Stimulated activated CD8-positive, alpha-beta memory T cell treated with anti-CD3 and anti-CD28 coated beads, Interleukin-12 subunit alpha, Interleukin-12 subunit beta, amount 100 ng/mL, for 24 hours (primary cell): ENCODE results near the gene OS9.

Experiments used
- DNase-seq: peaks from one replicate; pipeline ENCODE4 v3.0.0-alpha.2; 2020; ENCODE audit errors: extremely low read depth

OS9 gene

DNA sequence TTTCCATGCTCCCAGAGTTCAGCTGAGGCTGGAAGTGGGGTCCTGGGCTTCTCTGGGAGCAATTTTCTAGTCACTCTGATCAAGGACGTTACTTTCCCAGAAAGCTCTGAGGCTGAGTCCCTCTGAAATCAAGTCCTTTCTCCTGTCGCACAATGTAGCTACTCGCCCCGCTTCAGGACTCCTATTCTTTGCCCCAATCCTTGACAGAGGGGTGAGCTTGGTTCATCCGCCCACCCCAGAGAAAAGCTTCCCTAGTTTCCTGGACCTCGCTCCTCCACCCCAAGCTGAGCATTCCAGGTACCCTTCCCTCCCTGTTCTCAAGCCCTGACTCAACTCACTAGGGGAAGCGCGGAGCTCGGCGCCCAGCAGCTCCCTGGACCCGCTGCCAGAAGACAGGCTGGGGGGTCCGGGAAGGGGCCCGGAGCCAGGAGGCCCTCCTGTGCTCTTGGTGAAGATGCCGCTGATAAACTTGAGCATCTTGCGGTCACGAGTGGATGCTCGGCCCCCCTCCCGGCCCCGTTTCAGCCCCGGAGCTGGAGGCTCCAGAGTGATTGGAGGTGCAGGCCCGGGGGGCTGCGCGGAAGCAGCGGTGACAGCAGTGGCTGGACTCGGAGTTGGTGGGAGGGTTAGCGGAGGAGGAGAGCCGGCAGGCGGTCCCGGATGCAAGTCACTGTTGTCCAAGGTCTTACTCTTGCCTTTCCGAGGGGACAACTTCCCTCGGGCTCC, 43.0 kb downstream of the OS9 start:
- DNase-seq, result no peak

DNA sequence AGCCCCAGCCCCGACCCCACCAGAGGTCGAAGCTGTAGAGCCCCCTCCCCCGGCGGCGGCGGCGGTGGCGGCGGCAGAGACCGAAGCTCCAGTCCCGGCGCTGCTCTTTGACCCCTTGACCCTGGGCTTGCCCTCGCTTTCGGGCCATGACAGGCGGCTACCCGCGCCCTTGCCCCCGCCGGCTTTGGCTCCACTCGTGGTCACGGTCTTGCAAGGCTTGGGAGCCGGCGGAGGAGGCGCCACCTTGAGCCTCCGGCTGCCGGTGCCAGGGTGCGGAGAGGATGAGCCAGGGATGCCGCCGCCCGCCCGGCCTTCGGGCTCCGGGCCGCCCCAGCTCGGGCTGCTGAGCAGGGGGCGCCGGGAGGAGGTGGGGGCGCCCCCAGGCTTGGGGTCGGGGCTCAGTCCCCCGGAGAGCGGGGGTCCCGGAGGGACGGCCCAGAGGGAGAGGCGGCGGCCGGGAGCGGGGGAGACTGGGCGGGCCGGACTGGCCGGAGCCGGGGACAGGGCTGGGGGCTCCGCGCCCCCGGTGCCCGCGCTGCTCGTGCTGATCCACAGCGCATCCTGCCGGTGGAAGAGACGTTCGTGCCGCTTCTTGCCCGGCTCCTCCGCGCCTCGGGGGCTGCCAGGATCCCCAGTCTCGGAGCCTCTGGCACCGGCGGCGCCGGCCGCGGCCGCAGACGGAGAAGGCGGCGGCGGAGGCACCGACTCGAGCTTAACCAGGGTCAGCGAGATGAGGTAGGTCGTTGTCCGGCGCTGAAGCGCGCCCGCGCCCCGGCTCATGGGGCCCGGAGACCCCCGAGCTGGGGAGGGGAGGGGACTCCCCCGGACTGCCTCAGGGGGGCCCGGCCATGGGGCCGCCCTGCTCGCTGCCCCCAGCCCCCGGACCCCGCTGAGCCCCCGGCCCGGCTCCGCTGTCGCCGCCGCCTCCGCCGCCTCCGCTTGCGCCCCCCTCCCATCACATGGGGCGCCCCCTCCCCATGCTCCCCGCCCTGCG, 43.8 kb downstream of the OS9 start:
- no peak for DNase-seq

DNA sequence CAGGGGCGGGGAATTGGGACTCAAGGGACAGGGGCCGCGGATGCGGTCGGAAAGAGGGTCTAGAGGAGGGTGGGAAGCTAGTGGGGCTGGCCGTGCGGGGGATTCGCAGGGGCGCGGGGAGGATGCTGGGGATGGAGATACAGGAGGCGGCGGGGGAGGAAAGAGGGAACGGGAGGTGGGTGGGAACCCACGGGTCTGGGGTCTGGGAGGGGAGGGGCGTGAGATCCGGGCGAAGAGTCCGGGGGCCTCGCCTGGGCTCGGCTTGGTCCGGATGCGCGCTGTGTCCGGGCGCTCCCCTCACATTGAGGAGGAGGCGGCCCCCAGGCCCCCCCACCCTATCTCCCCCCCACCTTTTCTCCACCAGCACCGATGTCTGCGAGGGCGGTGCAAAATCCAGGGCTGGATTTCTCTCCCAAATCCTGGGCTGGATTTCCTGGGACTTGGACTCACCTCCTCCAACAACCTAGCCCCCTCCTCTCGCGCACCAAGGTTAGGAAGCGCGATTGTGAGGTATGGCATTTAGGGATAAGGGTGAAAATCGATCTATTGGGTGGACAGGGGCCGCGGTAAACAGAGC, 44.8 kb downstream of the OS9 start, which contains the start of gene AGAP2:
AGAP2 (minus strand) TSS at position 82 of the 577 bp plus-strand sequence. CDS start 496 bp downstream, outside the sequence.
- no peak for DNase-seq

DNA sequence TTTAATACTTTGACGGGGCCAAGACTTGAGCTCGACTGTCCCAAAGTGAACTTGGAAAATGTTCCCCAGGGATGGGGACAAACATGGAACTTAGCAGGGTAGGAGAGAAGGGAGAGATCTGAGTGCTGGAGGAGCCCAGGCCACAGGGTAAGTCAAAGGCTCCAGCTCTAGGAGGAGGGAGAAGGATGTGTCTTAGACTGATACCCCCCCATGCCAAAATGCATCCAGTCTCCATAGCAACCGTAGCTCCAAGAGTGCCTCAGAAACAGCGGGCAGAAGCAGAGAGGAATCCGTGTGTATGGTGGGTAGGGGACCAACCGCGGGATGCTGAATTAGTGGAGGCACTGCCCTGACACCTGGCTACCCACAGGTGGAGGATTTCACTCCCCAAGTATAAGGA, 45.5 kb downstream of the OS9 start:
- no peak for DNase-seq

DNA sequence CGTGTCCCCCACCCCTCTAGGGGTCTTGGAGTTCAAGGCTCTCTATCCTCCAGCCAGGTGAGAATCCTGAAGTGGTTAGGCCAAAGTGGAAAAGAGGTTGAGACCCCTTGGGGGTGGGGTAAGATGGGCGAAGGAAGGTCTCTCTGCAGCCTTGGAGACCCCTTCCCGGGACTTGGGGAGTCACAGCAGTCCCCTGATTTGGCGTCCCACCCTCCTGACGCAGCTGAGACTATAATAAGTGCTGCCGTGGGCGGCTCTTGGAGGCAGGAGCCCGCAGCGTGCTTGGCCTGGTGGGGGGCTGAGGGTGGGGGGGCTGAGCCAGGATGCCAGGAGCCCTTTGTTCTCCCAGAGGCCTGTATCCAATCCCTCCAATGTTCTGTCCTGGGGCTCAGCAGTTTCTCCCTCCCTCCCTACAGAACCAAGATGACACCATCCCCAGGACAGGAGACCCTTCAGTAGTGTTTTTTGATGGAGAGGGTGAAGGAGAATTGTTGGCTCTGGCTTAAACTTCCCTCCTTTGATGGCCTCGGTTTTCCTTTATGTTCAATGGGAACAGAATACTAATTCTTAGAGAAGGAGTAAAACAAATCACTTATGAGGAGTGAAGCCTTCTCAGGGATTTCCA, 46.1 kb downstream of the OS9 start:
- no peak for DNase-seq

DNA sequence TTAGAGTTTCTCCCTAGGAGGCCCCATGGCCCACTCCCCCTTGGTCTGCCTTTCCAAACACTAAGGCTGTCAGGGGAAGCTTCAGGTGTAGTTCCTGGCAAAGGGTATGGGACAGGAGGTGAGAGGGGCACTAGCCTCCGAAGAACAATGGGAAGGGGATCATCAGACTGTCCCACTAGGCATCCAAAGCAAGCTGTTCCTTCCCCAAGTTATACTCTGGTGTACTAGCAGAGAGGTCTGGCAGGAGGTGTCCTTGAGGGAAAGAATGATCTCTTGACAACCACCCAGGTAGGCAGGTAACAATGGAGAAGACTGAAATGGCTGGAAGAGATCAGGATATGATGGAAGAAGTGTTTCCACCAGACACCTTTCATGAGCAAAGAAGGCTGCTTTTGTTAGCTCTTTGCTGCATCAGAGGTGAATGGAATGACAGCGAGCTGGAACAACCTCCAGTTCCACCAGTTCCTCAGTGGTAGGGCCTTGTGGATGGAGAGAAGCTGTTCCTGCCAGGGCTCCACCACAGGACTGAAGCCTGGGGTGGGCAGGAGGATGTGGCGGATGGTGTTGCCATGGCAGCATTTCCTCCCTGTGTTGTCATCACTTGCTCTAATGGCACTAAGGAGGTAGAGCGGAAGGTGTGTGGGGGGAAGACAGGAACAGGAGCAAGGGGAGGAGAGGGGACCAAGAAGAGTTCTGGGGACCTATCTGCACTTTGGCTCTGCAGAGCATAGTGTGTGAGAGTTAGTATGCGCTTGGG, 46.9 kb downstream of the OS9 start:
- DNase-seq, result no peak

DNA sequence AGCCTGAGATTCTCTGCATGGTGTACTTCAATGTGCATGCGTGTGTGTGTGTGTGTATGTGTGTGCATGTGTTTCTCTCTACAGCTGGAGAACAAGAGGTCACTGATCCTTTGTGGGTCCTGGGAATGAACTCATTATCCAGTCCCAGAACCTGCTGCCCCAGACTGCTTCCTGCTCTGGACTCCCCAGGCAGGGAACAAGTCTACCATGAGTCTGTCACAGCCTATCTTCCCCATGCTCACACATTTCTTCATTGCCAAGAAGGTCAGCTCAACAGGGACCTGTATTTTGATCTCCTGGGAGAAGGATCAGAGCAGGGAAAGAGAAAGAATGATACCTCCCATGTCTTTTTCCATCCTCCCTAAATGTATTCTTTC, 47.5 kb downstream of the OS9 start:
- no peak for DNase-seq

DNA sequence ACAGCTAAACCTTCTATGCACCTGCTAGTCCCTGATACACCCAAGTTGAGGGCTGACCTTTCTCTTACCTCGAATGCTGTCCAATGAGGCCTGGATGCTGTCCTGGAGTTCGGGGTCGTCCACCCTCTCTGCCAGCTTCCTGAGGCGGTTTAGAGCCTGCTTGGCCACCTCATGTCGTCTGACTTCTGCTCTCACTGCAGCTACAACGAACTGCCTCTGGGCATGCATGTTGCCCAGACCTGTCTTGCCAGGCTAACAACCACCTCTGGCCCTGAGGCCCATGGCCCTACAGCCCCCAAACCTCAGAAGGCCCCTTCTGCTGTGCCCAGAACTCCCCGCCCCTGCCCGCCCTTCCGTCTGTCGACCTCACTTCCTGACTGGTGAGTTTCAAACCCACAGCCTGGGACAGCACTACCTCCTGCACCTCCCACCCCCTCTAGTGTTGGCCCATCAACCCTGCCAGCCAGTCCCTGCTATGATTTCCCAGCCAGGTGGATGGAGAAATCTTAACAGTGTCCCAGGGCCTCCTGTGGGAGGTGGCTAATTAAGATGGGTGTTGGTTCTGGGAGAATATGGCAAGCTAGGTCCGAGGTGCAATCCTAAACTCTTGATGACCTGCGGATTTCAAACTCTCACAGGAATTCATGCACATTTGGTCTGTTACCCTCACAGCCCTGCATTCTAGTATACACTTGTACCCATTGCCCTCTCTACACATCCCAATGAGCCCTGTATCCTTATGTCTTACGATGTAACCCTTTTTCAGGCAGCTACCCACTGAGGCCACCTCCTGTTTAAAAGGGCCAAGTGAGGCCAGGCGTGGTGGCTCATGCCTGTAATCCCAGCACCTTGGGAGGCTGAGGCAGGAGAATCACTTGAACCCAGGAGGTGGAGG, 48.2 kb downstream of the OS9 start:
- DNase-seq, result no peak

DNA sequence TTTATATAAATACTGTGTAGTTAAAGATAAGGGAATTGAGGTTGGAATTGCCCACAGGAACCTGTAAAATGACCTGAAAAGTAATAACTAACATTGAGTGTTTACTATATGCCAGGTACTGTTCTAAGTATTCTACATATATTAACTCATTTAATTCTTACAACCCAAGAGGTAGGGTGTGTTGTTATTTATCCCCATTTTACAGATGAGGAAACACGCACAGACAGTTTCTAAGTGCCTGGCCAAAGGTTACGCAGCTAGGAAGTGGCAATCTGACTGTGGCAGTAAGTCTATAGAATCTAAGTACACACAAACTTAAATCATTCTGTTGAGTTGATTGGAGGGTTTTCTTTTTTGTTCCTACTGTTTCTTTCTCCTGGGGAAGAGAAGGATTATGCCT, 49.8 kb downstream of the OS9 start:
- no peak for DNase-seq

DNA sequence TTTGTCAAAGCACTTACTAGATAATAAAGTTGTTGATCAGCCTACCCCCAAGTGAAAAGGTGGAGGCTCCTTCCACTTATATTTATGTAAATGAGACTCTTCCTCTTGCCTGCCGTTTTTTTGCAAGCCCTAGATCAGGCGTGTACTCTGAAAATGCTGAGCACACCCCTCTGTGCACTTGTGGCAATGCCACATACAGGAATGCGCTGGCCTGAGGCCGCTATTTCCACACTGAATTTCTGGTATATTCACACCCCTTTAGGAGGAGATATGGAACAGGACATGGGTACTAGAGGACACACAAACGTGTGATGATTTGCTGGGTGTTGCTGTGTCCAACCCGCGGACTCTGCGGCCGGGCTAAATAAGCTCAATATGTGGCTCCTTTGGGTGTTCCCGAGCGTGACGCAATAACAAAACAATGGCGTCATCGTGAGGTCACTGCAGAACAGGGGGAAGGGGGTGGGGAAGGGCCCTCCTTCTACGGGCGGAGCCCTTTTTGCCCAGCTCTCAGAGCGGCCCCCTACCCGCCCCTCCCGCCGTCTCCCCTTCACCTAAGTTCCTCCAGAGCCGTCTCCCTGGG, 50.4 kb downstream of the OS9 start:
- no peak for DNase-seq

DNA sequence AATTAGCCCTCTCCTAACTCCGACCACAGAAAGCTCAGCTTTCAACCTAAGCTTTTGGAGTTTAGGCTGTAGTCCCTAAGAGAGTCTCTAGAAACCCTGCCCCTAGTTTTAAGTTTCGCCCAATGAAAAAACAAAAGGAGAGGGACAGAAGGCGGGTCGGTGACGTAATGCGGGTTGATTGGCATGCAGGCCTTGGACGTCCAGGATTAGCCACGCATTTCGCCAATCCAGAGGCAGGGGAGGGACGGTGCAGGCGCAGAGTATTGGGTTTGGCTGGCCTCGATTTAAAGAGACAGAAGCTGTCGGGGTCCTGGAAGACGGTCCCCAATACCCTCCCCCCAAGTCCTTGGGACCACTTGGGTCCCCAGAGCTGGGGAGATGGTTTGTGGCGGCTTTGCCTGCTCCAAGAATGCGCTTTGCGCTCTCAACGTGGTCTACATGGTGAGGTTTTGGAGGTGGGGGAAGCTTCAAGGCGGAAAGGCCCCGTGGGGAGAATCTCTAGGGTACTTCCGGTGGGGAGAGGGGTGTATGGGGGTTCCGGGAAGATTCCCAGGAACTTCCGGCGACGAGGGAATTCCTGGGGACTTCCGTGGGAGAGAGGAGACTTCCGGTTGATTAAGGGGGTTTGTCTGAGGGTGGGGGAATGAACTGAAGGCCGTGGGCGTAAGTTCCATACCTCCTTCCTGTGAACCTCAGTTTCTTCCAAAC, 51.0 kb downstream of the OS9 start, which contains the start of gene TSPAN31:
TSPAN31 (plus strand) TSS at position 263 of the 708 bp plus-strand sequence; CDS start at position 379, 116 bp downstream.
- DNase-seq, result peak; percentile 86

DNA sequence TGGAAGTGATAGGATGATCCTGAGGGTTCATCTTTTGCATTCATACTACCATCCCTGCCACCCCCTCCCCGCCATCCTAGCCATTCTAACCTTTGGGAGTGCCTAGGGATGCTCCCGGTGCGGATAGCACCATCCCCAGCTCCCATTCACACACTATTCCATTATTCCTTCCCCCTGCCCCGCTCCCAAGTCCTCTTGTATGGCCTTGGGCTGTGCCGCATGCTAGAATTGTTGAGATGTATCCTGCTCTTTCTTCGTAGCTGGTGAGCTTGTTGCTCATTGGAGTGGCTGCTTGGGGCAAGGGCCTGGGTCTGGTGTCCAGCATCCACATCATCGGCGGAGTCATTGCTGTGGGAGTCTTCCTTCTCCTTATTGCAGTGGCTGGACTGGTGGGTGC, 51.6 kb downstream of the OS9 start:
- DNase-seq, result no peak

DNA sequence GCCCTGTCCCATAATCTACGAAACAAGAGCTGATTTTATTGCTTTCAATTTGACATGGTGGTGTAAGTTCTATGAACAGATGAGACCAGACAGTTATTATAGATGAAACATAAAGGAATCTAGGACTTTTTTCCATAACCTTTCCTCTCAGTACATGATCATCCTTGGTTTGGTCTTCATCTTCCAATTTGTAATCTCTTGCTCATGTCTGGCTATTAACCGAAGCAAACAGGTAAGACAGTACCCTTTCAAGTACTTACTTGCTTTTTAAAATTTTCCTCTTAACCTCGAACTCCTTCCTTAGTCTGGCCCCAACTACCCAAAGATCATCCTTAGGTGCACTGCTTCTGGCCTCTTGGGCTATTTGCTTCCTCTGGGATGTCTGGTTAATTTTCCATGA, 52.1 kb downstream of the OS9 start:
- no peak for DNase-seq

DNA sequence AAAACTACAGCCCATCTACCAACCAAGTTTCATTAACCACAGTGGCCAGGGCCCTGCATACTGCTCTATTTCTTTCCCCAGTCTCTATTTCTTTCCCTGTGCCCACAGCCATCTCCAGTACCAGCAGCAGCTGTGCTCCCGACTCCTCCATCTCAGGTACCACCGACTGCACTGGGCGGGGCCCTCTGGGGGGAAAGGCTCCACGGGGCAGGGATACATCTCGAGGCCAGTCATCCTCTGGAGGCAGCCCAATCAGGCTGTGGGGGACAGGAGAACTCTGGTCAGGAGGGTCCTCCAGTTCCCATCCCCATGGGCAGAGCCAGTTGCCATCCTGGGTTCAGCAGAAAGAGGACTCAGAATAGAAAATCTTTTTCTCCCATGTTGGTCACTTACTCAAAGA, 55.1 kb downstream of the OS9 start:
- no peak for DNase-seq

DNA sequence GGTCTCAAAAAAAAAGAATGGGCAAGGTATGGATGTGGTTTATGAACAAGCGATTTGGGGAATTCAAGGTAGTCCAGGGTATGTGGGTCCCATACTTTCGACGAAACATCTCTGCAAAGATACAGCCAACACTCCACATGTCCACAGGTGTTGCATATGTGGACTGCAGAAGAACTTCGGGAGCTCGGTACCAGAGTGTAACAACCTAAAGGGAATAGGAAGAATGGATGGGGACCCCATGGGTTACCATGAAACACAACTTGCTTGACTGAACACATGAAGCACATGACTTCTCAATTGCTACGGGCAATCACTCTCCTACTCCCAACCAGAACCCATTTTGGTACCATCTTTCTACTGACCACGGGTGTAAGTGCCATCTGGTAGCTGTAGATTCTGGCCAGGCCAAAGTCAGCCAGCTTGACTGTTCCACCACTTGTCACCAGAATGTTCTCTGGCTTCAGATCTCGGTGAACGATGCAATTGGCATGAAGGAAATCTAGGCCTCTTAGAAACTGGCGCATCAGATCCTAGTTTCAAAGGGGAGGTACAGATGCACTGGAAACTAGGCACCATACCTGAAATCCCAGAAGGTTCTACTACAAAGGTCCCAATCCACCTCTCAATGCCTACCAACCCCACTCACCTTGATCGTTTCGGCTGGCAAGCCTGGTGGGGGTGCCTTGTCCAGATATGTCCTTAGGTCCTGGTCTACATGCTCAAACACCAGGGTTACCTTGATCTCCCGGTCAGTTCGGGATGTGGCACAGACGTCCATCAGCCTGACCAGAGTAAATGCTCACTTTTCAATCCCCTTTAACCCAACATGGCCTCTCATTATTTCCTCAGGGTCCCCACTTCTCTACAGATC, 56.9 kb downstream of the OS9 start:
- no peak for DNase-seq

DNA sequence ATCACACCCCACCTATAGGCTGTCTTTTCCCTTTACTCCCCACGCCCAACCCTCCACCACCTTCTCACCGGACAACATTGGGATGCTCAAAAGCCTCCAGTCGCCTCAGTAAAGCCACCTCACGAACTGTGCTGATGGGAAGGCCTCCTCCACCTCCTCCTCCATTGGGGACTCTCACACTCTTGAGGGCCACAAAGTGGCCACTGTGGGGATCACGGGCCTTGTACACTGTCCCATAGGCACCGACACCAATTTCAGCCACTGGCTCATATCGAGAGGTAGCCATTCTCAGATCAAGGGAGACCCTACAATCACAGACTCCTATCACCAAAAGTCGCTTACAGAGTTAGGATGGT, 57.5 kb downstream of the OS9 start:
- DNase-seq, result no peak

DNA sequence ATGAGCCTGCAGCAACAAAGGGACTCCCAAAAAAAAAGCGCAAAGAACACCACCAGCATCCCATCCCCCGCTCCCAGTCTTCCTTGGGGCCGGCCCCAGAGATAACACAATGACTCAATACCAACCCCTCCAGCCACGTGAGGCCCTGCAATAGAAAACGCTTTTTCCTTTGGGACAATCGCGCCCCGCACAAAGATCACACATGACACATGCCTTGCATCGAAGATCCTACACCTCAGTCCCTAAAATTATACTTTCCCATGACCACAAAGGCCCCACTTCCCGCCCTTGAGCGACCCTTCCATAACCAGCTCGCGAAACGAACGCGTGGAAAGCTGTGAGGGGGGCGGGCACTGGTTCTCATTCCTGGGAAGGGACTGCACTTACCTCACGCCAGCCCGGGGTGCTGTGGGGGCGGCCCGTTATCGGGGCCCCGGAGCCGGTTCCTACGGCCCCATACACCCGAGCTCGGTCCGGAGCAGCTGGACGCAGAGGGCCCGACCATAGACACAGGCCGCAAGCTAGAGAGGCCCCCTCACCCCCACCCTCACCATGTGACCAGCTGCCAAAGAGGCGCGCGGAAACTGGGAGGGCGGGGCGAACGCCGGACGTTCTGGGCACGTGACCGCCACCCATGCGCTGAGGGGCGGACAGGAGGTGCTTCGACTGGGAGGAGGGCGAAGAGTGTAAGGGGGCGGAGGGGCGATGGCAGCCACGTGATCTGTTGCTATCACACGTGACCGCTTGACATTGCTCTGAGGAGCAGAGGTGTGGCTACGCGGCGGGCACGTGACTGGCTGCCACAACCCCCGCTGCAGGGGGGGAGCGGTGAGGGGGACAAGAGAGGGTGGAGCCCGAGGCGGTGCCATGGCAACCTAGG, 58.1 kb downstream of the OS9 start, which contains the start of gene CDK4:
CDK4 (minus strand) TSS at position 523 of the 880 bp plus-strand sequence. CDS start 593 bp downstream, outside the sequence.
- DNase-seq, result peak; percentile 98
